Measurements from ENCODE around the gene FERMT2. TPM values are rescaled to one million over a fixed set of nuclear protein-coding genes. Genes with fewer than 3 reads are reported as not detected.

FERMT2 gene
- total and polyA plus RNA-seq, 2 experiments from 2014 or later: 108 to 148 TPM

DNA sequence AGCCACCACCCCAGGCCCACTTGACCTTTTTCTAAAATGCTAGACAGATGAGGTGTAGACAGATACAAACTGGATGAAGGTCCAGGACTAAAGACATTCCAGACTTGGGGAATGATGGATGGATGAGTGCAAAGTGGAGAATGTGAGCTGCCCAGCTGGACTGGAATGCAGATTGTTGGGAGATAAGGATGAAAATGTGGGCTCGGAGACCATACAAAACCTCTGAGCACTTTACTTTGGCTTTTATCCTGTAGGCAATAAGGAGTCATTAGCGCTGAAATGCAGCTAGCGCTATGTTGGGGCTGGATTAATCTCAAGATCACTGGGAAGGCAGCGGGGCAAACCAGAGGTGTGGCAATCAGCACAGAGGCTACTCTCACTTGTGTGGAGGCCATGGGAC lies 94.7 kb downstream of the FERMT2 start:
- H3K9me3 Mint-ChIP-seq: no peaks in the 10 kb centered on the region
- H3K27ac ChIP-seq (ENCODE audit: low read depth): no peak overlapping the region; the same call in 1 of the 2 replicates
- peaks cover 12% of the 10 kb centered on the region; the same call in 1 of the 2 replicates for H3K4me1 ChIP-seq (ENCODE audit: insufficient read depth)
- no peak overlapping the region for H3K4me3 Mint-ChIP-seq
- H2AFZ ChIP-seq: no peak overlapping the region
- H3K27me3 ChIP-seq (ENCODE audit: insufficient read depth): no peaks in the 10 kb centered on the region
- TF ChIP-seq ZNF331 (CRISPR knock-in tag; IDR thresholded peaks at IDR 0.05; ENCODE audit: low read depth): no peak
- TF ChIP-seq ZNF462 (CRISPR knock-in tag; IDR thresholded peaks at IDR 0.05): no peak
- no peak for TF ChIP-seq ZNF114 (CRISPR knock-in tag; IDR thresholded peaks at IDR 0.05)
- TF ChIP-seq JUNB (IDR thresholded peaks at IDR 0.05; ENCODE audit: unreplicated experiment): no peak
- TF ChIP-seq EZH2 (IDR thresholded peaks at IDR 0.05; ENCODE audit: low read depth, unreplicated experiment): no peak
- no peak for TF ChIP-seq STAT1 (IDR thresholded peaks at IDR 0.05; ENCODE audit: unreplicated experiment)
- TF ChIP-seq EZH2phosphoT487 (IDR thresholded peaks at IDR 0.05; ENCODE audit: unreplicated experiment): no peak
- no peak for TF ChIP-seq REST (IDR thresholded peaks at IDR 0.05; ENCODE audit: unreplicated experiment)
- TF ChIP-seq ETS1 (IDR thresholded peaks at IDR 0.05): no peak
- H4K20me1 ChIP-seq (replicated peaks; ENCODE audit: insufficient read depth): no peaks in the 10 kb centered on the region
- DNase-seq (ENCODE audit: low spot score) (no peak), ATAC-seq (no peak)
- H3K4me3 ChIP-seq: no peak overlapping the region
- no peaks in the 10 kb centered on the region for H3F3A ChIP-seq (replicated peaks; ENCODE audit: low read depth)
- H3K4me1 Mint-ChIP-seq: peaks cover 20% of the 10 kb centered on the region
- H3K36me3 Mint-ChIP-seq (ENCODE audit: low read depth): peaks cover 45% of the 10 kb centered on the region
- H3K9me2 ChIP-seq (ENCODE audit: insufficient read depth): no peaks in the 10 kb centered on the region
- no peak overlapping the region for H3K4me2 ChIP-seq
- H3K27me3 Mint-ChIP-seq (ENCODE audit: insufficient read depth, low read depth, poor library complexity): no peaks in the 10 kb centered on the region
- peaks cover 19% of the 10 kb centered on the region; the same call in 1 of the 2 replicates for H3K36me3 ChIP-seq (ENCODE audit: insufficient read depth)
- H3K27ac Mint-ChIP-seq: no peak overlapping the region
- H3K79me2 ChIP-seq (replicated peaks; ENCODE audit: insufficient read depth): no peaks in the 10 kb centered on the region

Measured in GM23338 (cell line).